K562 (cell line): ENCODE data around the gene APC.

ENCODE experiments used
- BRCA1 ChIP-seq, 2 experiments: fragments of 450-650 bp in 1 of 2; sonication (generic) in 1 of 2; formaldehyde crosslinking in 1 of 2; IDR thresholded peaks; 2 replicates each; pipeline versions ENCODE4 v1.5.0 to v1.6.1; 2017 to 2020; ENCODE audit warnings: mild to moderate bottlenecking in 1 of 2, missing genetic modification reagents in 1 of 2
- IRF2 ChIP-seq: sonication (generic); formaldehyde crosslinking; IDR thresholded peaks from 2 replicates; pipeline ENCODE4 v1.8.1; 2022; ENCODE audit warnings: mild to moderate bottlenecking, missing genetic modification reagents
- L3MBTL2 ChIP-seq: fragments of 450-650 bp; IDR thresholded peaks from 2 replicates; pipeline ENCODE4 v1.6.1; 2016; ENCODE audit warnings: mild to moderate bottlenecking, moderate library complexity
- TF ChIP-seq, protein P1 (sequence below), 3 experiments: IDR thresholded peaks in 2 of 3; conservative IDR thresholded peaks in 1 of 3; 2 replicates each; pipeline ENCODE4 v1.5.1; 2011 to 2012; ENCODE audit warnings: low read length in 3 of 3, mild to moderate bottlenecking in 3 of 3, control low read depth in 2 of 3, improper control_type of control experiment in 1 of 3, inconsistent platforms in 1 of 3, low read depth in 1 of 3, mixed read lengths in 1 of 3, moderate library complexity in 1 of 3; ENCODE audit not compliant: insufficient read depth in 2 of 3

- no peak for TF ChIP-seq L3MBTL2
- TF ChIP-seq BRCA1 (IDR thresholded peaks at IDR 0.05), result no peak
- TF ChIP-seq BRCA1 (CRISPR knock-in tag; IDR thresholded peaks at IDR 0.05), result no peak
- TF ChIP-seq IRF2 (CRISPR knock-in tag), result no peak
- TF ChIP-seq, protein P1, sequence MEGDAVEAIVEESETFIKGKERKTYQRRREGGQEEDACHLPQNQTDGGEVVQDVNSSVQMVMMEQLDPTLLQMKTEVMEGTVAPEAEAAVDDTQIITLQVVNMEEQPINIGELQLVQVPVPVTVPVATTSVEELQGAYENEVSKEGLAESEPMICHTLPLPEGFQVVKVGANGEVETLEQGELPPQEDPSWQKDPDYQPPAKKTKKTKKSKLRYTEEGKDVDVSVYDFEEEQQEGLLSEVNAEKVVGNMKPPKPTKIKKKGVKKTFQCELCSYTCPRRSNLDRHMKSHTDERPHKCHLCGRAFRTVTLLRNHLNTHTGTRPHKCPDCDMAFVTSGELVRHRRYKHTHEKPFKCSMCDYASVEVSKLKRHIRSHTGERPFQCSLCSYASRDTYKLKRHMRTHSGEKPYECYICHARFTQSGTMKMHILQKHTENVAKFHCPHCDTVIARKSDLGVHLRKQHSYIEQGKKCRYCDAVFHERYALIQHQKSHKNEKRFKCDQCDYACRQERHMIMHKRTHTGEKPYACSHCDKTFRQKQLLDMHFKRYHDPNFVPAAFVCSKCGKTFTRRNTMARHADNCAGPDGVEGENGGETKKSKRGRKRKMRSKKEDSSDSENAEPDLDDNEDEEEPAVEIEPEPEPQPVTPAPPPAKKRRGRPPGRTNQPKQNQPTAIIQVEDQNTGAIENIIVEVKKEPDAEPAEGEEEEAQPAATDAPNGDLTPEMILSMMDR (IDR thresholded peaks at IDR 0.05 in 2 of 3, conservative IDR thresholded peaks at IDR 0.05 in 1 of 3; ENCODE audit: insufficient read depth in 2 of 3, low read depth in 1 of 3, low read length in 3 of 3), result no peak
These were observed 158.0 kb downstream of the APC start for GRCh38 chr5:112895682-112896081.
